ENCODE data around the gene SLC35A5.
"Not testable (repeated sequence)": the region's sequence is repeated elsewhere in the genome, so short reads cannot be mapped to it uniquely, and the experiment has no call there.

The SLC35A5 gene

GRCh38 chr3:112561734-112562529, at the start of gene SLC35A5, which contains the start of gene ATG3:
SLC35A5 (plus strand) TSS chr3:112562045; CDS start chr3:112563404, 1,359 bp downstream.
ATG3 (minus strand) TSS chr3:112561962; CDS start chr3:112561528, 434 bp downstream.
- DNase-seq: peak; percentile 98

DNA sequence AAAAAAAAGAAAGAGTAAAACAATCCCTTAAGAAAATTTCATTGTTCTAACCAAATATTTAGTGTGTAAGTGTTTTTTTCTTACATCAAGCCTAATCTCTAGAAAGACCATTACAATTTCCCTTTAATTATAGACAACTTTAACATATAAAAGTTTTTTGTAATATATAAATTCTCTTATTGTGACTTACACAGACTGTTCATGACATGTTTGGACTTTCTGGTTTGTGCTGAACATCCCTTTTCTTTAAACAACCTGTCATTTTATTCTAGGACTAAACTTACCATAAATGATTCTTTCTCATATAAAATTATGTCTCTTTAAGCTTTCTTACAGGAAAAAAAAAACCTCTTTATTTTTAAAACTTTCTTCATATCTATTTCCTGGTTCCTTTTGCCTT, 49.5 kb upstream of the SLC35A5 start:
- no peak for DNase-seq

- DNase-seq: no peak
Measured at GRCh38 chr3:112514527-112515128, 47.2 kb upstream of the SLC35A5 start.

- not testable (repeated sequence) for DNase-seq
Measured at GRCh38 chr3:112518970-112519369, 42.9 kb upstream of the SLC35A5 start.

DNA sequence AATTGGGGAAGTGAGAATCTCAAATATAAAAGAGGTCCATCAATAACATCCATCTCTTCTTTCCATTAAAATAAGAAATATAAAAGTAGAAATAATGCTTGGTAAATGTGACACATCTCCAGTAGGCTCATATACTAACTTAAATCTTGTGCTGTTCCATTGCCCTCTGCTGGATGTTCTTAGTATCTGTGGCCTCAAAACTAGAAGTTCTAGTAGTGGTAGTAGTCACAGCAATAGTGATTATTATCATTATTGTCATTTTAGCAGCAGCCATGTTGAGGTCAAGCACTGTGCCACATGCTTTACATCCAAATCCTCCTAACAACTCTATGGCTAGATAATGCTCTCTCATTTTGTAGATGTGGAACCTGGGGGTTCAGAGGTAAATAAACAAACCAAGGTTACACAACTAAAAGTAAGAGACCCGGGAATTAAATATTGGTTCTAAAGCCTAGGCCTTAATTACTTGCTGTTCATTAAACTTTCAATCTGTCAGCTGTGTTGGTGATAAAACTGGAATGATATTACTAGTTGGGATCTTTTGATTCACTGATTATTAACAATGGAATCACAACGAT, 42.3 kb upstream of the SLC35A5 start:
- peak; percentile 42 to 62 for DNase-seq

GRCh38 chr3:112524127-112524526, 37.7 kb upstream of the SLC35A5 start:
- DNase-seq: not testable (repeated sequence)

GRCh38 chr3:112530573-112530972, 31.3 kb upstream of the SLC35A5 start:
- DNase-seq: no peak

DNA sequence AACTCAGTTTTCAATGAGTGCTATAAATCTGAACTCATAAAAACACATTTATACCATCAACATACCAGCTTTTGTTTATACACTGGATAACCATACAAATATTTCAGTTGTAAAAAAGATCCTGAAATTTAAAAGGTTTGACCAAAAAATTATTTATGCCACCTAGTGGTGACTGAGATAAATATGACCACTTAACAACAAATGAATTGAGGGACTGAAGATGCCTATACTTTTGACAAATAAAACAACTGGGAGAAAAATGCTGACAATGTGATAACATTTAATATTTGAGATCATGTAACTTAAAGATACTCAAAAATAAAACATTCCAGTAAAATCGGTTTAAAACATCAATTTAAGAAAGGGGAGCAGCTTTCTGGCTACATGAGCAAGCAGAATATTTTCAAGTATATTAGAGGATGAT, 30.5 kb upstream of the SLC35A5 start:
- no peak for DNase-seq

- no peak for DNase-seq
Measured at GRCh38 chr3:112539825-112540650, 21.8 kb upstream of the SLC35A5 start.

- no peak for DNase-seq
Measured at GRCh38 chr3:112546216-112546759, 15.6 kb upstream of the SLC35A5 start.

- no peak for DNase-seq
Measured at GRCh38 chr3:112550859-112551258, 11.0 kb upstream of the SLC35A5 start.

- no peak for DNase-seq
Measured at GRCh38 chr3:112555535-112556170, 6.2 kb upstream of the SLC35A5 start.

DNA sequence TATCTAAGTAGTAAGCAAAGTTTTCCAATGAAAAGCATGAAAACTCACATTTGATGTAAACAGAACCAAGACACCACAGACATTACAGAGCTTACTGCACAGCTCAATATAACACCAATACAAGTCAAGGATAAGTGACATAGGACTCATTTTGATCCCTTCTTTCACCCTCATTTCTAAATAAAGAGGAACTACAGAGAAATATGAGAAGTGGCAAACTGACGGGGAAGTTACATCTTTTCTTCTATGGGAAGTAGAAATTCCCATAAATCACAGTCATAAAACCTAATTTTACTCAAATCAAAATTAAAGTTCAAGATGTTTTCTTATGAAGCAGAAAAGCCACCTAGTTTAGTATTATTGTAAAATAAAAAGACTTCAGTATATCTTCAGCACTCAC, 3.9 kb upstream of the SLC35A5 start:
- DNase-seq: no peak

- DNase-seq: no peak
Measured at GRCh38 chr3:112560307-112560706, 1.5 kb upstream of the SLC35A5 start.

DNA sequence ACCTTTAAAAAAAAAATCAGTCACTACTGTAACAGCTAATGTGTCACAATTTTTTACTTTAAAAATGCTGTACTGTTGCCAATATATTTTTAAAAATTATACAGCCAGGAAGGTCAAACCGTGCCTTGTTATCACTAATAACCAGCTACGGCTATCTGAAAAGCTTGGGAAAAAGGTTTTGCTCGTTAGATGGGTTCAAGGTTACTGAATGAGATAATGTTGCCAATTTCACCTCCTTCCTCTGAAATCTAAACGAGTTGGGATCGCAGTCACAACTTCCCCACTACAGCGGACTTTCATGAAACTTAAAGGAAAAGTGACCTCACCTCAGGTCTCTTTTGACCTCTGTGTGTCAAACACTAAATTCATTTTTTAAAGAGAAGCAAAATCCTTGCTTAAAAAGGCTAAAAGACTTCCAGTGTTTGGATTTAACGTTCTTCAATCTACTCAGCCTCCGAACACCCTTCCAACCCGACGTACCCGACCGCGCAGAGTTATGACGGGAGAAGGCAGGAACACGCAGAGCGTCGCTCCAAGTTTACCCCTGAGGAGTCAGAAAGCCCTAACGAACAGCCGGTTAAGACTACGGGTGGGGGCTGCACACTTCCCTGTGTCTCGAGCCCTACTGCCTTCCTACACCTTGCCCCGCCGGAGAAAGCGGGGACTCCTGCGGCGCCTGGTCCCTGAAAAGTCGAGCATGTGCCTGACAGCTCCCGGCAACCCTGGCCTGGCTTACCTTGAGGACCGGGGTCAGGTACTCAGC, 943 bp upstream of the SLC35A5 start:
- peak; percentile 37 to 57 for DNase-seq

DNA sequence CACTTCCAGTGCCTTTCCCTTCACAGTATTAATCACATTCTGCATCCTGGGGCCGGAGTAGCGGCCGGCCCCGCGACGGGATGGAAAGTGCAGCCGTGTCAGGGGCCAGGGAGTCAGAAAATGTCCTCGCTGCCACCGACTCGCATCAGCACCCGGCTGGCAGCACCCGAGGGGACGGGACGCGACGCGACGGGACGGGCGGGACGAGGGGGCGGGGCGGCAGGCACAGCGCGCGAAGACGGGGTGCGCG, 436 bp upstream of the SLC35A5 start:
- DNase-seq: peak in 1 of 2 experiments; percentile 69

DNA sequence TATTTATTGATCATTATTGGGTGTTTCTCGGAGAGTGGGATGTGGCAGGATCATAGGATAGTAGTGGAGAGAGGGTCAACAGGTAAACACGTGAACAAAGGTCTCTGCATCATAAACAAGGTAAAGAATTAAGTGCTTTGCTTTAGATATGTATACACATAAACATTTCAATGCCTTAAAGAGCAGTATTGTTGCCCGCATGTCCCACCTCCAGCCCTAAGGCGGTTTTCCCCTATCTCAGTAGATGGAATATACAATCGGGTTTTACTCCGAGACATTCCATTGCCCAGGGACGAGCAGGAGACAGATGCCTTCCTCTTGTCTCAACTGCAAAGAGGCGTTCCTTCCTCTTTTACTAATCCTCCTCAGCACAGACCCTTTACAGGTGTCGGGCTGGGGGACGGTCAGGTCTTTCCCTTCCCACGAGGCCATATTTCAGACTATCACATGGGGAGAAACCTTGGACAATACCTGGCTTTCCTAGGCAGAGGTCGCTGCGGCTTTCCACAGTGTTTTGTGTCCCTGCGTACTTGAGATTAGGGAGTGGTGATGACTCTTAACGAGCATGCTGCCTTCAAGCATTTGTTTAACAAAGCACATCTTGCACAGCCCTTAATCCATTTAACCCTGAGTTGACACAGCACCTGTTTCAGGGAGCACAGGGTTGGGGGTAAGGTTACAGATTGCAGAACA, 2.5 kb downstream of the SLC35A5 start:
- not testable (repeated sequence) for DNase-seq

- DNase-seq: no peak
Measured at GRCh38 chr3:112564940-112565305, 3.1 kb downstream of the SLC35A5 start.

DNA sequence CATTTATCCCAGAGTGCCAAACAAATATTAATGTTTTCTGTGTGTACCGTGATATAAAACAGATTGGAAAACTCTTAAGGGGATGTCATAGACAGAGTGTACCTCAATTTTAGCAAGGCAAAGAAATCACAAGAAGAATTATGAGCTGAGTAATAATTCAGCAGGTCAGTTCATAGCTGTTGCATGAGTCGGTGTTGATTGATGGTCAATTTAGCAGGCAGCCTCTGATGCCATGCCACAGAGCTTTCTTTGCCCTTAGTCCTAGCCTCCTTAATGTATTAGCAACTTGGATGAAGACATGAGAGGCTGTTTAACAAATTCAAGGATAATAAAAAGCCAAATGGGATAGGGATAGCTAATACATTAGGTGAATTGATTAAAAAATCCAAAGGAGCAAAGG, 6.8 kb downstream of the SLC35A5 start:
- DNase-seq: no peak

GRCh38 chr3:112569265-112569664, 7.4 kb downstream of the SLC35A5 start:
- no peak for DNase-seq

GRCh38 chr3:112572701-112573100, 10.9 kb downstream of the SLC35A5 start:
- DNase-seq: no peak

Data from SHP77 (cell line).